Heart right ventricle (tissue), 16 donors: ENCODE data around the gene ZNF547. TPM values are rescaled to one million over a fixed set of nuclear protein-coding genes. Genes with fewer than 3 reads are reported as not detected.

Experiments used
- ATAC-seq, 8 donors: fragments of 200-7000 bp; cut with Tn5 transposase; one replicate each; pipeline ENCODE4 v1.9.1; 2020; ENCODE audit warnings: mild to moderate bottlenecking in 8 of 8, moderate library complexity in 8 of 8, moderate number of reproducible peaks in 1 of 8
- DNase-seq, 2 donors: peaks; one replicate each; pipeline ENCODE4 v3.0.0-alpha.2; 2020
- H3K27ac ChIP-seq, 10 donors: fragments of 200-600 bp; sonication (generic) in 2 of 10; one replicate each; pipeline versions ENCODE4 v1.5.0 to v1.8.0; 2020 to 2022; ENCODE audit warnings: mild to moderate bottlenecking in 3 of 10
- H3K27me3 ChIP-seq, 7 donors: fragments of 200-600 bp; one replicate each; pipeline ENCODE4 v1.8.0; 2021 to 2022; ENCODE audit warnings: mild to moderate bottlenecking in 2 of 7
- H3K36me3 ChIP-seq, 9 donors: fragments of 200-600 bp; sonication (generic) in 1 of 9; one replicate each; pipeline versions ENCODE4 v1.5.0 to v1.8.0; 2020 to 2022; ENCODE audit warnings: mild to moderate bottlenecking in 2 of 9
- H3K4me1 ChIP-seq, 9 donors: fragments of 200-600 bp; sonication (generic) in 1 of 9; one replicate each; pipeline versions ENCODE4 v1.5.0 to v1.8.0; 2020 to 2022; ENCODE audit warnings: mild to moderate bottlenecking in 4 of 9
- H3K4me3 ChIP-seq, 10 donors: fragments of 200-600 bp; sonication (generic) in 2 of 10; one replicate each; pipeline versions ENCODE4 v1.5.0 to v1.8.0; 2020 to 2022; ENCODE audit warnings: mild to moderate bottlenecking in 7 of 10, moderate library complexity in 2 of 10
- H3K9me3 ChIP-seq, 11 donors: fragments of 200-600 bp in 10 of 11; sonication (generic) in 2 of 11; one replicate each; pipeline versions ENCODE4 v1.5.0 to v1.8.0; 2013 to 2022; ENCODE audit warnings: mild to moderate bottlenecking in 2 of 11, control low read depth in 1 of 11, moderate library complexity in 1 of 11
- WGBS, 2 donors: extraction: QIAGEN DNeasy Blood & Tissue Kit; methylation state at CpG; one replicate each; pipeline ENCODE4 v1.1.7; 2013; ENCODE audit warnings: inconsistent platforms in 1 of 2; 5-methylcytosine and 5-hydroxymethylcytosine counted together
- intact Hi-C, 10 donors: fragments of 100-400 bp; cut with DNase I; formaldehyde crosslinking; loops; one replicate each; pipeline versions ENCODE4 v1.11.1 to v1.14.2; 2022
- polyA plus RNA-seq, 2 donors: library from polyadenylated mRNA; stranded (reverse); fragments of 200-250 nt; gene quantifications; one replicate each; pipeline ENCODE4 v1.2.3, GENCODE V29; 2013
- total RNA-seq, 10 donors: library from RNA; stranded (reverse); fragmentation: NEBNext Ultra II Directional in 3 of 10; extraction: Animal tissue kit (Norgen Biotek cat#: 25700) in 3 of 10; gene quantifications; one replicate each; pipeline versions ENCODE4 v1.2.1 to v1.2.4, GENCODE V29; 2021 to 2023
- TF ChIP-seq, protein P1 (sequence below), 9 donors: fragments of 200-600 bp; sonication (generic) in 2 of 9; IDR thresholded peaks; one replicate each; pipeline versions ENCODE4 v1.5.0 to v1.8.0; 2021 to 2022; ENCODE audit warnings: antibody characterized with exemption in 9 of 9, mild to moderate bottlenecking in 5 of 9, moderate library complexity in 1 of 9
- donor health status: Arrhythmogenic right ventricular cardiomyopathy.
- donor health status: ischemic (EF 13 %, LVEDD 7.1; RV severe dilation, severe dysfunction).
- donor health status: healthy with polysubstance abuse.
- donor health status: DM: no; HTN: yes; CAD: no.
- donor health status: DM: no; HTN: no; CAD: no.
- donor health status: ischemic (EF 25% LVEDD 6.9; RV normal size, moderate dysfunction).
- donor health status: ischemic (EF 25% LVEDD 5.7; RV mildly dilated, moderate dysfunction).
- donor health status: healthy.
- donor health status: DM: yes; HTN: yes; CAD: no.
- donor health status: Ischemic cardiomyopathy.
- donor health status: ischemic (EF 35%, LVEDD 5.7; RV mildly dilated, moderate dysfunction).
- donor health status: nonischemic (EF 11% LVEDD 7.7; RV severe dilation, severe dysfunction).
- donor health status: DM: yes; HTN: yes; CAD: no.
- donor health status: PGD.
- donor health status: ischemic (EF 29% LVEDD 5.4; RV normal size, mild dysfunction).
- donor health status: nonischemic (EF 23%, LVEDD 6.1; RV moderate dilation, normal function).

The ZNF547 gene
- total and polyA plus RNA-seq, 12 donors = 1.4 to 4.2 (median 2.8) TPM

DNA sequence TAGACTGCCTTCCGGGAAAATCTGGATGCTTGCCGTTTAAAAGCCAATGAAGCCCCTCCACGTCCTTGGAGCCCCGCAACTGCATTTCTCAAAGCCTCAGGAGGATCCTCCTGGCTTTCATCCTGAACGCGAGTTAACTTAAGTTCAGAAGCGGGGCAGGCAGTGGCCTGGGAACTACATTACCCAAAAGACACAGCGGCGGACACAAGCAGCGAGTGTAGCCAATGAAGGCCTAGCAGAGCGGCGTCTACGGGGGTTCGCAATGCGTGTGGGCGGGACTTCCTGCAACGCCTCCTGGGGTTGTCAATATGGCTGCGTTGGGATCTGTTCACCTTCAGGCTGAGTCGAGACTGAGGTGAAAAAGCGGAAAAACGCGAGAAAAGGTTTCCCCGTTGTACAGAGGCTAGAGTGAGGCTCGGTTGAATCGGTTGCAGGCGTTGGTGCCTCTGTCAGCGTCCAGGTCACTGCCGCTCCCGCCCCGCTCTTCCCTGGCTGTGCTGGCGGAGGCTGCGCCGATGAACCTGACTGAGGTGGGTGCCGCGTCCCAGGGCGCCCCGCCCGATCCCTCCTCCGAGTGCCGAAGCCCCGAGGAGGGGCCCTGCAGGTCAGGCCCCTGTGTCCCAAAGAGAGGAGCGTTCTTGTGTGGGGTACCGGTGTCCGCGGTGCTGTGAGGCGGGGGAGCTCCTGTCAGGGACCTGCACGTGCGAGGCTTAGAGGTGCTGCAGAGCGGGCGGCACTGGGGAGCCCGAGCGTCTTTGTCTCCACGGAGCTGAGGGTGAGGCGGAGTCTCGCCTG, 47.7 kb downstream of the ZNF547 start, which contains the start of gene ZNF17:
TSS of gene ZNF17 (plus strand) at position 285 of the 795 bp plus-strand sequence. CDS start 2,455 bp downstream, outside the sequence.
- H3K27me3 ChIP-seq = no peaks in the 10 kb centered on the region
- peak; percentile 98 to 100 (median 100) for ATAC-seq
- H3K4me1 ChIP-seq = peaks cover 3 to 32% (median 17%) of the 10 kb centered on the region in 9 donors
- peak within 1 kb of the TSS; percentile 75 to 100 (median 88) for H3K4me3 ChIP-seq
- intact Hi-C loops = loop anchor here in 1 of 10 donors (2.0 kb wide), 1 partner anchor 66 kb away; the partner anchor contains the start of gene ZNF772
- peaks cover 0 to 18% (median 0%) of the 10 kb centered on the region in 11 donors for H3K9me3 ChIP-seq
- WGBS, 2 donors = 0% methylated on average over 55 of the region's 55 CpGs
- H3K27ac ChIP-seq = peak within 1 kb of the TSS; percentile 17 to 85 (median 78)
- peaks cover 0 to 38% (median 23%) of the 10 kb centered on the region in 9 donors for H3K36me3 ChIP-seq
- TF ChIP-seq, protein P1, sequence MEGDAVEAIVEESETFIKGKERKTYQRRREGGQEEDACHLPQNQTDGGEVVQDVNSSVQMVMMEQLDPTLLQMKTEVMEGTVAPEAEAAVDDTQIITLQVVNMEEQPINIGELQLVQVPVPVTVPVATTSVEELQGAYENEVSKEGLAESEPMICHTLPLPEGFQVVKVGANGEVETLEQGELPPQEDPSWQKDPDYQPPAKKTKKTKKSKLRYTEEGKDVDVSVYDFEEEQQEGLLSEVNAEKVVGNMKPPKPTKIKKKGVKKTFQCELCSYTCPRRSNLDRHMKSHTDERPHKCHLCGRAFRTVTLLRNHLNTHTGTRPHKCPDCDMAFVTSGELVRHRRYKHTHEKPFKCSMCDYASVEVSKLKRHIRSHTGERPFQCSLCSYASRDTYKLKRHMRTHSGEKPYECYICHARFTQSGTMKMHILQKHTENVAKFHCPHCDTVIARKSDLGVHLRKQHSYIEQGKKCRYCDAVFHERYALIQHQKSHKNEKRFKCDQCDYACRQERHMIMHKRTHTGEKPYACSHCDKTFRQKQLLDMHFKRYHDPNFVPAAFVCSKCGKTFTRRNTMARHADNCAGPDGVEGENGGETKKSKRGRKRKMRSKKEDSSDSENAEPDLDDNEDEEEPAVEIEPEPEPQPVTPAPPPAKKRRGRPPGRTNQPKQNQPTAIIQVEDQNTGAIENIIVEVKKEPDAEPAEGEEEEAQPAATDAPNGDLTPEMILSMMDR (IDR thresholded peaks at IDR 0.05) = no peak
- DNase-seq = peak; percentile 92 to 96

DNA sequence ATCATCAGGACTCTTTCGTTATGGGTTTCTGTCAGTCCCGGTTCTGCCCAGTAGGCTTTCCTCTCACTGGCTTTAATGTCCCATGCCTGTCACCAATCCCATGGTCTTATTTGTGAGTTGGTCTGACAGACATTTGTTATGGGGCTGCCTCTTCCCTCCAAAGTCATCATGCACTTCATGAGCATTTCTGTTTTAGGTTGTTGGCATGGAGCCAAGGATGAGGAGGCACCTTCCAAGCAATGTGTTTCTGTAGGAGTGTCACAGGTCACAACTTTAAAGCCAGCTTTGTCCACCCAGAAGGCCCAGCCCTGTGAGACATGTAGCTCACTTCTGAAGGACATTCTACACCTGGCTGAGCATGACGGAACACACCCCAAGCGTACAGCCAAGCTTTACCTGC, 56.1 kb downstream of the ZNF547 start:
- peaks cover 0 to 88% (median 59%) of the 10 kb centered on the region in 9 donors for H3K36me3 ChIP-seq
- H3K9me3 ChIP-seq = peaks cover 0 to 100% (median 32%) of the 10 kb centered on the region in 11 donors
- TF ChIP-seq, protein P1 (IDR thresholded peaks at IDR 0.05) = no peak
- H3K27me3 ChIP-seq = no peaks in the 10 kb centered on the region
- DNase-seq (no peak), ATAC-seq (peak in 1 of 8 donors; percentile 35)
- intact Hi-C loops = no loop called here
- H3K4me3 ChIP-seq = no peak overlapping the region
- 95 to 97% methylated on average over 4 of the region's 4 CpGs for WGBS, 2 donors
- peaks cover 0 to 7% (median 0%) of the 10 kb centered on the region in 9 donors for H3K4me1 ChIP-seq
- H3K27ac ChIP-seq = no peak overlapping the region

DNA sequence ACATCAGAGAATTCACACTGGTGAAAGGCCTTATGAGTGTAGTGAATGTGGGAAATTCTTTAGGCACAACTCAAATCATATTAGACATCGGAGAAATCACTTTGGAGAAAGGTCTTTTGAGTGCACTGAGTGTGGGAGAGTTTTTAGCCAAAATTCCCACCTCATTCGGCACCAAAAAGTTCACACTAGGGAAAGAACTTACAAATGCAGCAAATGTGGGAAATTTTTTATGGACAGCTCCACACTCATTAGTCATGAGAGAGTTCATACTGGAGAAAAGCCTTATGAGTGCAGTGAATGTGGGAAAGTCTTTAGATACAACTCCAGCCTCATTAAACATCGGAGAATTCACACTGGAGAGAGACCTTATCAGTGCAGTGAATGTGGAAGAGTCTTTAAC, 57.7 kb downstream of the ZNF547 start:
- 96% methylated on average over 3 of the region's 3 CpGs for WGBS, 2 donors
- no peak for ATAC-seq
- Histone ChIP-seq H3K27ac (no peak overlapping the region), H3K36me3 (peaks cover 0 to 84% (median 53%) of the 10 kb centered on the region in 9 donors), H3K4me1 (peaks cover 0 to 4% (median 0%) of the 10 kb centered on the region in 9 donors), H3K9me3 (peaks cover 0 to 100% (median 32%) of the 10 kb centered on the region in 11 donors), H3K4me3 (no peak overlapping the region), H3K27me3 (no peaks in the 10 kb centered on the region)
- no peak for DNase-seq
- intact Hi-C loops = no loop called here
- TF ChIP-seq, protein P1 (IDR thresholded peaks at IDR 0.05) = no peak

Other genes starting within 250 kb of the ZNF547 start
- not detected for gene USP29, start 243.6 kb upstream of the ZNF547 start, total RNA-seq
- not detected for gene USP29, start 243.6 kb upstream of the ZNF547 start, polyA plus RNA-seq
- not detected for gene ZIM3, start 218.3 kb upstream of the ZNF547 start, total RNA-seq
- not detected for gene ZIM3, start 218.3 kb upstream of the ZNF547 start, polyA plus RNA-seq
- not detected for gene DUXA, start 196.1 kb upstream of the ZNF547 start, total RNA-seq
- not detected for gene DUXA, start 196.1 kb upstream of the ZNF547 start, polyA plus RNA-seq
- 10 to 100 TPM; 16.5 to 23.8 (median 20.7) TPM for gene ZNF264, start 172.1 kb upstream of the ZNF547 start, total RNA-seq
- 1 to 10 TPM; 2.2 to 3.4 TPM for gene ZNF264, start 172.1 kb upstream of the ZNF547 start, polyA plus RNA-seq
- 1 to 10 TPM in 8 of 10 donors, under 1 TPM in 2; 0.90 to 6.7 (median 1.7) TPM for gene AURKC, start 132.5 kb upstream of the ZNF547 start, total RNA-seq
- gene AURKC, start 132.5 kb upstream of the ZNF547 start, polyA plus RNA-seq = 1 to 10 TPM in 1 of 2 donors, under 1 TPM in 1; 0.58 to 2.3 TPM
- 10 to 100 TPM in 8 of 10 donors, 1 to 10 TPM in 2; 9.4 to 14.7 (median 11.5) TPM for gene ZNF805, start 122.9 kb upstream of the ZNF547 start, total RNA-seq
- under 1 TPM; 0.77 to 0.88 TPM for gene ZNF805, start 122.9 kb upstream of the ZNF547 start, polyA plus RNA-seq
- gene ZNF460, start 83.1 kb upstream of the ZNF547 start, total RNA-seq = 10 to 100 TPM; 22.9 to 50.3 (median 41.1) TPM
- gene ZNF460, start 83.1 kb upstream of the ZNF547 start, polyA plus RNA-seq = 1 to 10 TPM in 1 of 2 donors, under 1 TPM in 1; 0.42 to 4.7 TPM
- gene ZNF543, start 43.1 kb upstream of the ZNF547 start, total RNA-seq = 1 to 10 TPM; 5.5 to 9.2 (median 7.0) TPM
- gene ZNF543, start 43.1 kb upstream of the ZNF547 start, polyA plus RNA-seq = 1 to 10 TPM in 1 of 2 donors, under 1 TPM in 1; 0.86 to 2.1 TPM
- 10 to 100 TPM in 8 of 10 donors, 1 to 10 TPM in 2; 8.0 to 15.7 (median 11.4) TPM for gene ZNF304, start 12.3 kb upstream of the ZNF547 start, total RNA-seq
- 1 to 10 TPM; 3.4 to 3.7 TPM for gene ZNF304, start 12.3 kb upstream of the ZNF547 start, polyA plus RNA-seq
- 10 to 100 TPM in 7 of 10 donors, 1 to 10 TPM in 3; 8.1 to 18.8 (median 11.4) TPM for gene TRAPPC2B, start within 50 bp of the ZNF547 start, total RNA-seq
- 10 to 100 TPM; 31.8 to 37.5 TPM for gene TRAPPC2B, start within 50 bp of the ZNF547 start, polyA plus RNA-seq
- 10 to 100 TPM; 12.7 to 18.8 (median 14.2) TPM for gene ZNF548, start 26.3 kb downstream of the ZNF547 start, total RNA-seq
- 1 to 10 TPM; 5.3 to 7.8 TPM for gene ZNF548, start 26.3 kb downstream of the ZNF547 start, polyA plus RNA-seq
- gene ZNF17, start 47.6 kb downstream of the ZNF547 start, total RNA-seq = 10 to 100 TPM in 5 of 10 donors, 1 to 10 TPM in 5; 7.7 to 11.6 (median 10.0) TPM
- 1 to 10 TPM; 3.4 to 4.2 TPM for gene ZNF17, start 47.6 kb downstream of the ZNF547 start, polyA plus RNA-seq
- 1 to 10 TPM; 1.7 to 7.7 (median 2.4) TPM for gene ZNF749, start 71.8 kb downstream of the ZNF547 start, total RNA-seq
- 10 to 100 TPM in 1 of 2 donors, 1 to 10 TPM in 1; 2.9 to 12.8 TPM for gene ZNF749, start 71.8 kb downstream of the ZNF547 start, polyA plus RNA-seq
- 1 to 10 TPM; 1.9 to 6.5 (median 4.5) TPM for gene VN1R1, start 93.6 kb downstream of the ZNF547 start, total RNA-seq
- gene VN1R1, start 93.6 kb downstream of the ZNF547 start, polyA plus RNA-seq = 1 to 10 TPM in 1 of 2 donors, under 1 TPM in 1; 0.88 to 1.8 TPM
- 10 to 100 TPM; 18.6 to 27.4 (median 23.2) TPM for gene ZNF772, start 114.0 kb downstream of the ZNF547 start, total RNA-seq
- 1 to 10 TPM; 2.4 to 2.7 TPM for gene ZNF772, start 114.0 kb downstream of the ZNF547 start, polyA plus RNA-seq
- gene ZNF419, start 124.2 kb downstream of the ZNF547 start, total RNA-seq = 1 to 10 TPM; 5.4 to 9.1 (median 7.8) TPM
- gene ZNF419, start 124.2 kb downstream of the ZNF547 start, polyA plus RNA-seq = 1 to 10 TPM; 5.0 to 9.2 TPM
- gene ZNF773, start 136.4 kb downstream of the ZNF547 start, total RNA-seq = 1 to 10 TPM; 3.1 to 6.4 (median 5.0) TPM
- 1 to 10 TPM; 2.4 to 3.2 TPM for gene ZNF773, start 136.4 kb downstream of the ZNF547 start, polyA plus RNA-seq
- gene ZNF549, start 163.8 kb downstream of the ZNF547 start, total RNA-seq = 1 to 10 TPM; 3.0 to 5.1 (median 3.8) TPM
- 1 to 10 TPM; 2.1 to 2.9 TPM for gene ZNF549, start 163.8 kb downstream of the ZNF547 start, polyA plus RNA-seq
- 1 to 10 TPM; 4.6 to 9.7 (median 7.5) TPM for gene ZNF550, start 196.3 kb downstream of the ZNF547 start, total RNA-seq
- gene ZNF550, start 196.3 kb downstream of the ZNF547 start, polyA plus RNA-seq = 1 to 10 TPM; 3.3 to 6.7 TPM
- 1 to 10 TPM; 2.9 to 6.5 (median 4.6) TPM for gene ZNF416, start 215.4 kb downstream of the ZNF547 start, total RNA-seq
- 1 to 10 TPM; 1.7 to 3.0 TPM for gene ZNF416, start 215.4 kb downstream of the ZNF547 start, polyA plus RNA-seq
- gene ZIK1, start 220.6 kb downstream of the ZNF547 start, total RNA-seq = 1 to 10 TPM; 2.7 to 5.4 (median 4.5) TPM
- gene ZIK1, start 220.6 kb downstream of the ZNF547 start, polyA plus RNA-seq = 1 to 10 TPM; 1.2 to 3.7 TPM
- 1 to 10 TPM; 3.2 to 5.6 (median 4.4) TPM for gene ZNF530, start 236.3 kb downstream of the ZNF547 start, total RNA-seq
- gene ZNF530, start 236.3 kb downstream of the ZNF547 start, polyA plus RNA-seq = 1 to 10 TPM; 4.7 to 5.8 TPM